ENCODE measurements around the gene RBMS3.
"Not testable (repeated sequence)": the region's sequence is repeated elsewhere in the genome, so short reads cannot be mapped to it uniquely, and the experiment has no call there.

Gene RBMS3

DNA sequence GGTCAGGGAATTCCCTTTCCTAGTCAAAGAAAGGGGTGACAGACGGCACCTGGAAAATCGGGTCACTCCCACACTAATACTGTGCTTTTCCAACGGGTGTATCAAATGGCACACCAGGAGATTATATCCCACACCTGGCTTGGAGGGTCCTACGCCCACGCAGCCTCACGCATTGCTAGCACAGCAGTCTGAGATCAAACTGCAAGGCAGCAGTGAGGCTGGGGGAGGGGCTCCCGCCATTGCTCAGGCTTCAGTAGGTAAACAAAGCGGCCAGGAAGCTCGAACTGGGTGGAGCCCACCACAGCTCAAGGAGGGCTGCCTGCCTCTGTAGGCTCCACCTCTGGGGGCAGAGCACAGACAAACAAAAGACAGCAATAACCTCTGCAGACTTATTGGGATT, 769.2 kb downstream of the RBMS3 start:
- FAIRE-seq: not testable (repeated sequence)

DNA sequence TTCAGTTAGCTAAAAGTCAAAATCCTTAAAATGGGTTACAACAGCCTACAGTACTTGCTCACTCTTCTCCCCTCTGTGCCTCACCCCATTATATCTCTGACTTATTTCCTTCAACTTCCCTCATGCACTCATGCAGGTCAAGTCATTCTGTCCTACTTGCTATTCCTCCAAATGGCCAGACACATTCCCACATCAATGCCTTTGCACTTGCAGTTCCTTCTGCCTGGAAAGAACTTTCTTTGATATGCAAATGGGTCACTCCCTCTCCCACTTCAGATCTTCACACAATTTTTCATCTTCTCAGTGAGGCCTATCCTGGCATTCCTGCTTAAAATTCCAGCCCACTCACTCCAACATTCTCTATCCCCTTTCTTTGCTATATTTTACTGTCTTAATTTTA, 778.4 kb downstream of the RBMS3 start:
- no peak for FAIRE-seq

All from G401.6 (cell line).